OCI-LY7 (cell line): ENCODE data around the gene TIMP3. TPM values are rescaled to one million over a fixed set of nuclear protein-coding genes. Genes with fewer than 3 reads are reported as not detected.

Experiments used
- BruUV-seq: library from RNA; stranded (reverse); fragments of 400-500 nt; replicated peaks from 2 replicates; lab custom pipeline; 2021; lab: Mats Ljungman, UMichigan
- CTCF ChIA-PET: fragments of 300-600 bp; sonication (Branson Sonifier 250); formaldehyde crosslinking; loops from one replicate; lab custom pipeline; 2022; ENCODE audit warnings: antibody characterized with exemption; ENCODE audit not compliant: unreplicated experiment; lab: Charles Lee
- POLR2A ChIA-PET: fragments of 300-600 bp; sonication (Branson Sonifier 250); formaldehyde crosslinking; loops from one replicate; lab custom pipeline; 2022; ENCODE audit warnings: antibody characterized with exemption; lab: Charles Lee
- DNase-seq: peaks from one replicate; pipeline ENCODE4 v3.0.0-alpha.2; 2015; ENCODE audit warnings: low spot score
- H2AFZ ChIP-seq: fragments of 200-600 bp; sonication (generic), shearing (Covaris generic); 2 replicates; pipeline ENCODE4 v1.6.1; 2014; ENCODE audit warnings: mild to moderate bottlenecking, antibody characterized with exemption, low read length, moderate library complexity
- H3K27ac ChIP-seq: fragments of 200-600 bp; sonication (generic); 2 replicates; pipeline ENCODE4 v1.5.1; 2014; ENCODE audit warnings: mixed run types, low read depth, mild to moderate bottlenecking, moderate library complexity, low read length, inconsistent platforms; ENCODE audit not compliant: poor library complexity, severe bottlenecking
- H3K36me3 ChIP-seq: fragments of 200-600 bp; sonication (generic); 2 replicates; pipeline ENCODE4 v1.6.1; 2014; ENCODE audit warnings: mild to moderate bottlenecking, antibody characterized with exemption, low read length, moderate library complexity, mixed read lengths; ENCODE audit not compliant: insufficient read depth
- H3K4me1 ChIP-seq: fragments of 200-600 bp; sonication (generic); 2 replicates; pipeline ENCODE4 v1.5.1; 2014; ENCODE audit warnings: mild to moderate bottlenecking, low read length; ENCODE audit not compliant: insufficient read depth, poor library complexity, severe bottlenecking
- H3K4me2 ChIP-seq: fragments of 200-600 bp; sonication (generic); 2 replicates; pipeline ENCODE4 v1.6.1; 2014; ENCODE audit warnings: mild to moderate bottlenecking, low read length
- H3K4me3 ChIP-seq: fragments of 200-600 bp; sonication (generic); 2 replicates; pipeline ENCODE4 v1.5.1; 2014; ENCODE audit warnings: mild to moderate bottlenecking, low read depth, low read length; ENCODE audit not compliant: poor library complexity, severe bottlenecking
- H3K79me2 ChIP-seq: fragments of 200-600 bp; sonication (generic); 2 replicates; pipeline ENCODE4 v1.6.1; 2016; ENCODE audit warnings: low read depth, mild to moderate bottlenecking, low read length, moderate library complexity, mixed read lengths; ENCODE audit not compliant: insufficient read depth
- H3K9me2 ChIP-seq: fragments of 200-600 bp; sonication (generic); 2 replicates; pipeline ENCODE4 v1.6.1; 2016; ENCODE audit warnings: mild to moderate bottlenecking, low read length, mixed read lengths; ENCODE audit not compliant: insufficient read depth
- H3K9me3 ChIP-seq: fragments of 200-600 bp; sonication (generic); 2 replicates; pipeline ENCODE4 v1.6.1; 2014; ENCODE audit warnings: mild to moderate bottlenecking, mixed run types, low read length, mixed read lengths
- H4K20me1 ChIP-seq: fragments of 200-600 bp; sonication (generic); 2 replicates; pipeline ENCODE4 v1.6.1; 2014; ENCODE audit warnings: mild to moderate bottlenecking, antibody characterized with exemption, low read length, moderate library complexity, mixed read lengths; ENCODE audit not compliant: insufficient read depth
- EZH2phosphoT487 ChIP-seq: fragments of 200-600 bp; sonication (generic); IDR thresholded peaks from 2 replicates; pipeline ENCODE4 v1.6.1; 2018; ENCODE audit warnings: low read depth, borderline replicate concordance, mild to moderate bottlenecking, mixed run types, antibody characterized with exemption, low read length, moderate library complexity, mixed read lengths
- intact Hi-C: fragments of 100-400 bp; cut with micrococcal nuclease; formaldehyde crosslinking; loops from one replicate; pipeline ENCODE4 v1.10.0; 2022; ENCODE audit not compliant: unreplicated experiment
- total RNA-seq, 2 experiments: library from RNA; depleted of rRNA in 1 of 2; stranded (reverse); fragments of >200 nt in 1 of 2; shearing (Covaris generic) in 1 of 2; gene quantifications; 2 replicates each; pipeline ENCODE4 v1.2.3, GENCODE V29; 2014 to 2022
- TF ChIP-seq, protein P1 (sequence below): fragments of 200-600 bp; sonication (generic); conservative IDR thresholded peaks from 2 replicates; pipeline ENCODE4 v1.5.1; 2014; ENCODE audit warnings: mild to moderate bottlenecking, antibody characterized with exemption, low read length, moderate library complexity, mixed read lengths

Gene TIMP3
- total RNA-seq, 2 experiments from 2014 or later = not detected

GRCh38 chr22:32819120-32819519 is 17.6 kb downstream of the TIMP3 start:
- POLR2A ChIA-PET = no interaction called here
- Histone ChIP-seq H3K4me1 (no peaks in the 10 kb centered on the region), H3K4me2 (no peak overlapping the region), H3K4me3 (no peak overlapping the region), H3K27ac (no peak overlapping the region), H3K9me2 (no peaks in the 10 kb centered on the region), H4K20me1 (no peaks in the 10 kb centered on the region), H2AFZ (no peak overlapping the region), H3K36me3 (no peaks in the 10 kb centered on the region), H3K79me2 (no peaks in the 10 kb centered on the region), H3K9me3 (no peaks in the 10 kb centered on the region)
- CTCF ChIA-PET = no interaction called here
- intact Hi-C loops = no loop called here
- TF ChIP-seq EZH2phosphoT487 = no peak
- TF ChIP-seq, protein P1, sequence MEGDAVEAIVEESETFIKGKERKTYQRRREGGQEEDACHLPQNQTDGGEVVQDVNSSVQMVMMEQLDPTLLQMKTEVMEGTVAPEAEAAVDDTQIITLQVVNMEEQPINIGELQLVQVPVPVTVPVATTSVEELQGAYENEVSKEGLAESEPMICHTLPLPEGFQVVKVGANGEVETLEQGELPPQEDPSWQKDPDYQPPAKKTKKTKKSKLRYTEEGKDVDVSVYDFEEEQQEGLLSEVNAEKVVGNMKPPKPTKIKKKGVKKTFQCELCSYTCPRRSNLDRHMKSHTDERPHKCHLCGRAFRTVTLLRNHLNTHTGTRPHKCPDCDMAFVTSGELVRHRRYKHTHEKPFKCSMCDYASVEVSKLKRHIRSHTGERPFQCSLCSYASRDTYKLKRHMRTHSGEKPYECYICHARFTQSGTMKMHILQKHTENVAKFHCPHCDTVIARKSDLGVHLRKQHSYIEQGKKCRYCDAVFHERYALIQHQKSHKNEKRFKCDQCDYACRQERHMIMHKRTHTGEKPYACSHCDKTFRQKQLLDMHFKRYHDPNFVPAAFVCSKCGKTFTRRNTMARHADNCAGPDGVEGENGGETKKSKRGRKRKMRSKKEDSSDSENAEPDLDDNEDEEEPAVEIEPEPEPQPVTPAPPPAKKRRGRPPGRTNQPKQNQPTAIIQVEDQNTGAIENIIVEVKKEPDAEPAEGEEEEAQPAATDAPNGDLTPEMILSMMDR = no peak
- no TSS peak for BruUV-seq
- no peak for DNase-seq

GRCh38 chr22:32820131-32821119 is 18.9 kb downstream of the TIMP3 start:
- Histone ChIP-seq H3K4me3 (no peak overlapping the region), H4K20me1 (no peaks in the 10 kb centered on the region), H3K9me3 (no peaks in the 10 kb centered on the region), H2AFZ (no peak overlapping the region), H3K4me2 (no peak overlapping the region), H3K27ac (no peak overlapping the region), H3K9me2 (no peaks in the 10 kb centered on the region), H3K36me3 (no peaks in the 10 kb centered on the region), H3K79me2 (no peaks in the 10 kb centered on the region), H3K4me1 (no peaks in the 10 kb centered on the region)
- no TSS peak for BruUV-seq
- ChIA-PET CTCF (no interaction called here), POLR2A (no interaction called here)
- DNase-seq = no peak
- intact Hi-C loops = no loop called here
- no peak for TF ChIP-seq EZH2phosphoT487
- TF ChIP-seq, protein P1 = no peak

- H3K9me2 ChIP-seq = no peaks in the 10 kb centered on the region
- H3K79me2 ChIP-seq = no peaks in the 10 kb centered on the region
- no TSS peak for BruUV-seq
- no peak overlapping the region for H3K4me2 ChIP-seq
- intact Hi-C loops = no loop called here
- TF ChIP-seq EZH2phosphoT487 = no peak
- TF ChIP-seq, protein P1 = no peak
- H2AFZ ChIP-seq = no peak overlapping the region
- no peak overlapping the region for H3K4me3 ChIP-seq
- H3K36me3 ChIP-seq = no peaks in the 10 kb centered on the region
- no peaks in the 10 kb centered on the region for H4K20me1 ChIP-seq
- H3K27ac ChIP-seq = no peak overlapping the region
- POLR2A ChIA-PET = no interaction called here
- H3K4me1 ChIP-seq = no peaks in the 10 kb centered on the region
- H3K9me3 ChIP-seq = no peaks in the 10 kb centered on the region
- CTCF ChIA-PET = no interaction called here
- no peak for DNase-seq
These were observed 20.8 kb downstream of the TIMP3 start for GRCh38 chr22:32822179-32822877.
